HEK293T (cell line): Measurements from ENCODE around the gene TEPSIN.

Experiments
- CTCF ChIA-PET: fragments of 350-600 bp; formaldehyde crosslinking; extraction: SDS; loops from one replicate; lab custom pipeline; 2021; ENCODE audit warnings: antibody characterized with exemption, inconsistent platforms; lab: Yijun Ruan, JAX
- POLR2A ChIA-PET: fragments of 350-600 bp; formaldehyde crosslinking; extraction: SDS; loops from one replicate; lab custom pipeline; 2020; ENCODE audit warnings: antibody characterized with exemption, inconsistent platforms; lab: Yijun Ruan, JAX
- DNase-seq: peaks from one replicate; pipeline ENCODE4 v3.0.0; 2012; ENCODE audit warnings: mixed read lengths; ENCODE audit errors: extremely low spot score
- ARNT ChIP-seq: fragments of 450-650 bp; IDR thresholded peaks from 2 replicates; pipeline ENCODE4 v1.6.1; 2017; ENCODE audit warnings: mild to moderate bottlenecking
- BHLHE40 ChIP-seq: fragments of 450-650 bp; IDR thresholded peaks from 2 replicates; pipeline ENCODE4 v1.6.1; 2016; ENCODE audit warnings: mild to moderate bottlenecking, moderate library complexity, borderline replicate concordance
- CTBP1 ChIP-seq: fragments of 450-650 bp; IDR thresholded peaks from 2 replicates; pipeline ENCODE4 v1.6.1; 2016; ENCODE audit warnings: borderline replicate concordance
- ELF4 ChIP-seq: fragments of 450-650 bp; IDR thresholded peaks from 2 replicates; pipeline ENCODE4 v1.6.1; 2017; ENCODE audit warnings: antibody characterized with exemption
- FOXA1 ChIP-seq: fragments of 450-650 bp; IDR thresholded peaks from 2 replicates; pipeline ENCODE4 v1.6.1; 2016; ENCODE audit warnings: mild to moderate bottlenecking
- FOXK2 ChIP-seq: fragments of 450-650 bp; IDR thresholded peaks from 2 replicates; pipeline ENCODE4 v1.6.1; 2016; ENCODE audit warnings: mild to moderate bottlenecking
- FOXM1 ChIP-seq: fragments of 450-650 bp; IDR thresholded peaks from 2 replicates; pipeline ENCODE4 v1.6.1; 2017; ENCODE audit warnings: mild to moderate bottlenecking, borderline replicate concordance
- HDGF ChIP-seq: fragments of 450-650 bp; IDR thresholded peaks from 2 replicates; pipeline ENCODE4 v1.6.1; 2017; ENCODE audit warnings: antibody characterized with exemption, borderline replicate concordance
- L3MBTL2 ChIP-seq: fragments of 450-650 bp; conservative IDR thresholded peaks from 2 replicates; pipeline ENCODE4 v1.6.1; 2016; ENCODE audit warnings: mild to moderate bottlenecking
- LEF1 ChIP-seq: fragments of 450-650 bp; IDR thresholded peaks from 2 replicates; pipeline ENCODE4 v1.6.1; 2017; ENCODE audit warnings: mild to moderate bottlenecking, borderline replicate concordance
- NFRKB ChIP-seq: fragments of 450-650 bp; IDR thresholded peaks from 2 replicates; pipeline ENCODE4 v1.6.1; 2016; ENCODE audit warnings: mild to moderate bottlenecking, moderate library complexity
- SP1 ChIP-seq: fragments of 450-650 bp; IDR thresholded peaks from 2 replicates; pipeline ENCODE4 v1.6.1; 2017
- SUZ12 ChIP-seq: fragments of 450-650 bp; IDR thresholded peaks from 2 replicates; pipeline ENCODE4 v1.6.1; 2016; ENCODE audit warnings: mild to moderate bottlenecking
- TARDBP ChIP-seq: fragments of 450-650 bp; IDR thresholded peaks from 2 replicates; pipeline ENCODE4 v1.6.1; 2016
- ZNF384 ChIP-seq: fragments of 450-650 bp; IDR thresholded peaks from 2 replicates; pipeline ENCODE4 v1.6.1; 2016
- TF ChIP-seq, protein P1 (sequence below): fragments of 450-650 bp; IDR thresholded peaks from 2 replicates; pipeline ENCODE4 v1.6.1; 2016

Gene TEPSIN

DNA sequence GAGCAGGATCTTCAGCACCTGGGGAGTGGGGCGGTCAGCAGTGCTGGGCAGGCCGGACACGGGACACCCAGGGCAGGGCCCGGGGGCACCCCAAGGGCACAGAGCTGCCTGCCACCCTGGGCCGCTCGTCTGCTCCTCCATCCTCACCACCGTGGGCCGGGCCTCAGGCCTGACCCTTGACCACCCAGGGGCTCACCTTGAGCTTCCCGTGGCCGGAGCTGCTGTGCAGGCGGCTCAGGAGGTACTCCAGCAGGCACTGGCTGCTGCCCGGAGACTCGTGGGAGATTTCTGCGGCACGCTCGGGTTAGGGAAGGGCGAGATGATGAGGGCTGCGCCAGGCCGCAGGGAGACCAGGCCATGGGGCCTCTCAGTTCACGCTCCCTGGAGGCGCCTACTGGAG is 2.1 kb downstream of the TEPSIN start:
- no peak for TF ChIP-seq FOXK2
- no peak for TF ChIP-seq NFRKB
- no peak for TF ChIP-seq ELF4
- no peak for TF ChIP-seq ZNF384
- TF ChIP-seq BHLHE40: no peak
- no peak for TF ChIP-seq LEF1
- TF ChIP-seq TARDBP: no peak
- no peak for TF ChIP-seq SUZ12
- TF ChIP-seq FOXA1: no peak
- no peak for TF ChIP-seq ARNT
- no peak for TF ChIP-seq L3MBTL2
- no peak for TF ChIP-seq HDGF
- no peak for TF ChIP-seq FOXM1
- TF ChIP-seq CTBP1: no peak
- TF ChIP-seq, protein P1, sequence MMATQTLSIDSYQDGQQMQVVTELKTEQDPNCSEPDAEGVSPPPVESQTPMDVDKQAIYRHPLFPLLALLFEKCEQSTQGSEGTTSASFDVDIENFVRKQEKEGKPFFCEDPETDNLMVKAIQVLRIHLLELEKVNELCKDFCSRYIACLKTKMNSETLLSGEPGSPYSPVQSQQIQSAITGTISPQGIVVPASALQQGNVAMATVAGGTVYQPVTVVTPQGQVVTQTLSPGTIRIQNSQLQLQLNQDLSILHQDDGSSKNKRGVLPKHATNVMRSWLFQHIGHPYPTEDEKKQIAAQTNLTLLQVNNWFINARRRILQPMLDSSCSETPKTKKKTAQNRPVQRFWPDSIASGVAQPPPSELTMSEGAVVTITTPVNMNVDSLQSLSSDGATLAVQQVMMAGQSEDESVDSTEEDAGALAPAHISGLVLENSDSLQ: no peak
- no peak for TF ChIP-seq SP1
- ChIA-PET CTCF (interaction anchor here (0.5 kb wide), 1 partner anchor 10 kb away, joined by 5 read pairs; no protein-coding TSS in a partner anchor), POLR2A (interaction anchor here (0.6 kb wide), 1 partner anchor 206 kb away, joined by 4 read pairs; no protein-coding TSS in a partner anchor)
- DNase-seq: no peak

DNA sequence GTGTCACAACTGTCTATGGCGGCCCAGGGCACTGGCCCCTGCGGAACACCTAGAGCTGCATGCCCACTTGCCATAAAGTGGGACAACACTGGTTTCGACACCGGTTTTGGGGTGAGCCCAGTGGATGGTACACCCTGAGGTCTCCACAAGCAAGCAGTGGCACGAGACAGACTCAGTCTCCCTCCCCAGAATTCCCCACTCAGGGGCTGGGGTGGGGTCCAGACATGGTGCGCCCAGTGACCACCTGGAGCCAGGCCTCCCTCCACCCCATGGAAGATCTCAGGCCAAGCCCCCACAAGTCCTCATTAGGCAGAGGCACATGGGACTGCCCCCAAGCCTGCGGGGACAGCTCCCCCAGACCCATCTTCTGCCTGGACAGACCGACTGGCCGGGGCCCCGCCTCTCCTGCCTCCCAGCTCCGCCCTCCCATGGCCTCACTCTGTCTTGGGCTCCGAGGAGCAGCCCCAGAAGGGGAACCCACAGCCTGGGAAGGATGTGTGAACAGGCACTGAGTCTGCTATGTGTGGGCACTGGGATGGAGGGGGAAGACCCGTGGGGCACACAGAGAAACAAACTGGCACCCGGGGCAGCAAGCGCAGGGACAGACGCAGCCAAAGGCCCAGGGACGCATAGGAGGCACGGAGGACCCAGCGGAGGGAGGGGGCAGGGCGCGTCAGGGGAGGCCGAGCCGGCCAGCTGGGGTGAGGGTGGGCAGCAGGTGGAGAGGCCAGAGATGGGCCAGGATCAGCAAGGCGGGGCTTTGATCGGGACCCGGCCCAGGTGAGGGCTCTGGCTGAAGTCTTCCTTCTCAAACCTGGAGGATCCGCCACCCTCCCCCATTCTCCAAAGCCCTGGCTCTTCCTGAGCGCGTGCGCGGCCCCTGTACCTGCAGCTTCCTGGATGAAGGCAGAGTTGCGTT is 2.8 kb downstream of the TEPSIN start:
- DNase-seq: no peak
- ChIA-PET POLR2A (interaction anchor here (1.0 kb wide), 1 partner anchor 13 kb away, joined by 3 read pairs; the partner anchor contains the start of gene CEP131), CTCF (interaction anchor here (0.5 kb wide), 1 partner anchor 9 kb away, joined by 5 read pairs; no protein-coding TSS in a partner anchor)
- TF ChIP-seq, protein P1: no peak
- TF ChIP-seq SUZ12 (no peak), FOXA1 (no peak), L3MBTL2 (no peak), FOXM1 (no peak), SP1 (no peak), NFRKB (no peak), ZNF384 (no peak), ARNT (no peak), TARDBP (no peak), BHLHE40 (no peak), LEF1 (no peak), HDGF (no peak), FOXK2 (no peak), ELF4 (no peak)

DNA sequence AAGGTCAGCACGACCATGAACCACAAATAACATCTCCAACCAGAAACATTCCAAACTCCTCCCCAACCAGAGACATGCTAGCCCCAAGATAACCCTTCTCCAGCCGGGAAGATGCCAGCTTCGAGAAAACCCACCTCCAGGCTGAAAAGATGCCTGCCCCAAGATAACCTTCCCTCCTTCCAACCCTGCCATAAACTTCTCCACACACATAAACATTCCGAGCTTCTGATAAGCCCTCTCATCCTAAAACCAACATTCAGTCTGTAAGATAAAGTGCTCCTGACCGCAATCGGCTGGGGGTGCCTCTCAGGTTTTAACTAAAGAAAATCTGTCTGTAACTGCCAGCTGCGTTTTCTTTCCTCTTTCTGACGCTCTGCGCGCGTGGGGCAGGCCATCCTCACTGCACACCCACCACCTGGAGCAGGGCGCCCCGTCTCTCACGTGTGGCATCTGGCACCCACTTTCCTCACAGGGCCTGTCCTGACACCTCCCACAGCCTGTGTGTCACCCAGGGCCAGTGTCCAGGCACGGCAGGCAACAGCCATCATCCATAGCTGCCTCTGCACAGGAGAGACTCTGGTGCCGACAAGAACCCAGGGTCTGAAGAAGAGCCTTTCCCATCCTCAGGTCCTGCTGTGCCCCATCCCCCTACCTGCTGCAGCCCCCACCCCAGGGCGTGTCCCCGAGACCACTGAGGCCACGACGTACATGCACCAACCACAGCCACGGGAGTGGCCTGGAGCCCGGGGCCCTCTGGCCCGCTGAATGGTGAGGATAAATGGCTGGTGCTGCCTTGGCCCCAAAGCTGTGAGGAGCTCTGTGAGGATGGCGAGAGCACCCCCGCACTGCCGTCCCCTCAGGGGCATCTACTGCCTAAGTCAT is 3.7 kb downstream of the TEPSIN start:
- ChIA-PET CTCF (no interaction called here), POLR2A (interaction anchor here (1.0 to 3.4 kb wide), 2 partner anchors 12 kb away, joined by 3 to 13 read pairs; partner anchors contain the start of gene CEP131)
- TF ChIP-seq BHLHE40 (no peak), SP1 (no peak), ZNF384 (no peak), HDGF (no peak), ELF4 (no peak), NFRKB (no peak), ARNT (no peak), FOXM1 (no peak)
- no peak for DNase-seq

DNA sequence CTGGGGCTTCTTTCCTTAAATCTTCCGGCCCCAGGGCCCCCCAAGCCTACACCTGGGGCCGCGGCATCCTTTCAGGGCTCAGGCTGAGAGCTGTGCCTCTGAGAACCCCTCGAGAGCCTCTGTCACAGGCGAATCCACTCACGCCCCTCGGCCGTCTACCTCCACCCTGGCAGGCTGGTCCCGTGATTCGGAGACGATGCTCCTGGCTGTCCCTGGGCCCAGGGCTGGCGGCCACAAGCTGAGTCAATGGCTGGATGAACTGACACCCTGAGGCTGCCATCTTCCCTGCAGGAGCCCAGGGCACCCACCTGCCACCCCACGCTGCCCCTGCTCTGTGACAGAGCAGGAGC is 4.4 kb downstream of the TEPSIN start:
- CTCF ChIA-PET: no interaction called here
- DNase-seq: no peak
- POLR2A ChIA-PET: interaction anchor here (3.4 kb wide), 1 partner anchor 12 kb away, joined by 13 read pairs; the partner anchor contains the start of gene CEP131
- no peak for TF ChIP-seq LEF1
- no peak for TF ChIP-seq L3MBTL2
- no peak for TF ChIP-seq ELF4
- no peak for TF ChIP-seq TARDBP
- no peak for TF ChIP-seq FOXA1
- TF ChIP-seq ARNT: no peak
- TF ChIP-seq HDGF: no peak

DNA sequence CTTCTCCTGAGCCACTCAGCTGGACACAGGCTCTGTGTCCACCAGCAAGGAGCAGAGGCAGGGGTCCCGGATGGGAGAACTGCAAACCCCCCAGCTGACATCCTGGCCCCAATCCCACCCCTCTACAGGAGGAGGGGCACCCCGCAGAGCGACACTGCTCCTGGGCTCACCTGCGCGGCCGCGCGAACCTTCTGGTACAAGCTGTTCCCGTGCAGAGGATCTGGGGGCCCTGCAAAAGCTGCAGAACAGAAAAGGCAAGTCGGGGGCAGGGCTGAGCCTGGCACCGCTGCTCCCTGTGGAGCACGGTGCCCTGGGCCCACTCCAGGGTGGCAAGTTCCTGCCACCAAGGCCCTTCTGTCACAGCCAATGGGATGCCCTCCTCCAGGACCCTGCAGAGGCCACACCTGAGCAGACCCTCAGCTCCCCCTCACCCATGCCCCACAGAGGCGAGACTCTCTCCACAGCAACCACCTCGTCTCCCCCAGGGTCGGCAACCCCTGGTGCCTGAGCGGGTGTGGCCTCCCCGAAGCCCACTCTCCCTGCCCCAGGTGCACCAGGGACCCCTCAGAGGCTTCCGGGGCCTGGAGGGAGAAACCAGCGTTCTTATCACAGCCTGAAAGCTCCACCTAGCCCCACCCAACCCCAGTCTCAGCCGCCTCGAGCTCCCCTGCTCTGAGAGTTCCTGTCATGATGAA is 4.9 kb downstream of the TEPSIN start:
- POLR2A ChIA-PET: interaction anchor here (3.4 kb wide), 1 partner anchor 11 kb away, joined by 13 read pairs; the partner anchor contains the start of gene CEP131
- TF ChIP-seq HDGF: no peak
- no peak for TF ChIP-seq FOXK2
- no peak for TF ChIP-seq SUZ12
- no peak for TF ChIP-seq SP1
- TF ChIP-seq L3MBTL2: no peak
- TF ChIP-seq CTBP1: no peak
- no peak for TF ChIP-seq BHLHE40
- CTCF ChIA-PET: no interaction called here
- no peak for DNase-seq
